ENCODE measurements around the gene ANKIB1.

Gene ANKIB1

GRCh38 chr7:92275327-92275726 is 29.6 kb downstream of the ANKIB1 start:
- H3K27ac ChIP-seq (replicated peaks) = no peak overlapping the region
- no peak overlapping the region for H3K4me3 ChIP-seq (replicated peaks; ENCODE audit: insufficient read depth, low read length)
- H3K27me3 ChIP-seq (ENCODE audit: insufficient read depth, poor library complexity, severe bottlenecking) = no peaks in the 10 kb centered on the region
- no peak for DNase-seq (ENCODE audit: low read depth in 1 of 2, low spot score in 1 of 2)
- TF ChIP-seq POLR2AphosphoS5 (IDR thresholded peaks at IDR 0.05; ENCODE audit: low read depth) (no peak), GABPA (IDR thresholded peaks at IDR 0.05; ENCODE audit: low read depth) (no peak), SPI1 (IDR thresholded peaks at IDR 0.05; ENCODE audit: borderline replicate concordance, low read depth) (no peak), REST (IDR thresholded peaks at IDR 0.05; ENCODE audit: insufficient replicate concordance, low read depth) (no peak), CTCF (IDR thresholded peaks at IDR 0.05; ENCODE audit: insufficient read depth, low read length) (no peak)

- Histone ChIP-seq H3K4me3 (replicated peaks; ENCODE audit: insufficient read depth, low read length) (no peak overlapping the region), H3K27me3 (ENCODE audit: insufficient read depth, poor library complexity, severe bottlenecking) (no peaks in the 10 kb centered on the region), H3K27ac (replicated peaks) (no peak overlapping the region)
- no peak for DNase-seq (ENCODE audit: low read depth in 1 of 2, low spot score in 1 of 2)
- TF ChIP-seq REST (IDR thresholded peaks at IDR 0.05; ENCODE audit: insufficient replicate concordance, low read depth) = no peak
- TF ChIP-seq POLR2AphosphoS5 (IDR thresholded peaks at IDR 0.05; ENCODE audit: low read depth) = no peak
- no peak for TF ChIP-seq SPI1 (IDR thresholded peaks at IDR 0.05; ENCODE audit: borderline replicate concordance, low read depth)
- no peak for TF ChIP-seq CTCF (IDR thresholded peaks at IDR 0.05; ENCODE audit: insufficient read depth, low read length)
- no peak for TF ChIP-seq GABPA (IDR thresholded peaks at IDR 0.05; ENCODE audit: low read depth)
These were observed 30.7 kb downstream of the ANKIB1 start for GRCh38 chr7:92276460-92276864.

- Histone ChIP-seq H3K4me3 (replicated peaks; ENCODE audit: insufficient read depth, low read length) (no peak overlapping the region), H3K27me3 (ENCODE audit: insufficient read depth, poor library complexity, severe bottlenecking) (no peaks in the 10 kb centered on the region), H3K27ac (replicated peaks) (no peak overlapping the region)
- no peak for DNase-seq (ENCODE audit: low read depth in 1 of 2, low spot score in 1 of 2)
- TF ChIP-seq CTCF (IDR thresholded peaks at IDR 0.05; ENCODE audit: insufficient read depth, low read length) (no peak), POLR2AphosphoS5 (IDR thresholded peaks at IDR 0.05; ENCODE audit: low read depth) (no peak), SPI1 (IDR thresholded peaks at IDR 0.05; ENCODE audit: borderline replicate concordance, low read depth) (no peak), REST (IDR thresholded peaks at IDR 0.05; ENCODE audit: insufficient replicate concordance, low read depth) (no peak), GABPA (IDR thresholded peaks at IDR 0.05; ENCODE audit: low read depth) (no peak)
These were observed 33.7 kb downstream of the ANKIB1 start for GRCh38 chr7:92279396-92280031.

Measured in HL-60 (cell line).